Activated naive CD4-positive, alpha-beta T cell treated with anti-CD3 and anti-CD28 coated beads for 36 hours (primary cell): ENCODE data around the gene GPT2. TPM values are rescaled to one million over a fixed set of nuclear protein-coding genes. Genes with fewer than 3 reads are reported as not detected.
"Not testable (repeated sequence)": the region's sequence is repeated elsewhere in the genome, so short reads cannot be mapped to it uniquely, and the experiment has no call there.

Experiments used
- CTCF ChIA-PET: fragments of 350-600 bp; sonication (Branson Sonifier 250); formaldehyde crosslinking; loops from one replicate; lab custom pipeline; 2021; ENCODE audit warnings: antibody characterized with exemption; lab: Charles Lee
- DNase-seq: peaks from one replicate; pipeline ENCODE4 v3.0.0-alpha.2; 2020
- H3K27ac Mint-ChIP-seq: one replicate; pipeline ENCODE4 v1.8.0; 2021; ENCODE audit warnings: mild to moderate bottlenecking, mixed read lengths
- H3K27me3 Mint-ChIP-seq: one replicate; pipeline ENCODE4 v1.8.0; 2021; ENCODE audit warnings: low read depth, mixed read lengths
- H3K36me3 Mint-ChIP-seq: one replicate; pipeline ENCODE4 v1.8.0; 2021; ENCODE audit warnings: low read depth, mixed read lengths
- H3K4me1 Mint-ChIP-seq: one replicate; pipeline ENCODE4 v1.8.0; 2021; ENCODE audit warnings: low read depth, mixed read lengths
- H3K4me3 Mint-ChIP-seq: one replicate; pipeline ENCODE4 v1.8.0; 2021; ENCODE audit warnings: mild to moderate bottlenecking, moderate library complexity, mixed read lengths
- H3K9me3 Mint-ChIP-seq: one replicate; pipeline ENCODE4 v1.8.0; 2021; ENCODE audit warnings: mixed read lengths
- intact Hi-C: fragments of 100-400 bp; cut with micrococcal nuclease; formaldehyde crosslinking; loops from one replicate; pipeline ENCODE4 v1.15.1; 2023
- total RNA-seq, 2 experiments: library from RNA; stranded (reverse); gene quantifications; one replicate each; pipeline ENCODE4 v1.2.3, GENCODE V29; 2021

The GPT2 gene
- total RNA-seq, 2 experiments from 2014 or later, result 15.5 to 18.6 TPM

GRCh38 chr16:46852130-46852529, 32.0 kb upstream of the GPT2 start:
- DNase-seq, result no peak
- H3K27ac Mint-ChIP-seq, result no peak overlapping the region
- H3K9me3 Mint-ChIP-seq, result no peaks in the 10 kb centered on the region
- no peaks in the 10 kb centered on the region for H3K27me3 Mint-ChIP-seq
- H3K36me3 Mint-ChIP-seq, result no peaks in the 10 kb centered on the region
- CTCF ChIA-PET, result interaction anchor here (0.9 to 3.7 kb wide), 6 partner anchors 13 to 179 kb away, joined by 4 to 58 read pairs (median 8); no protein-coding TSS in a partner anchor
- intact Hi-C loops, result no loop called here
- no peak overlapping the region for H3K4me3 Mint-ChIP-seq
- H3K4me1 Mint-ChIP-seq, result no peaks in the 10 kb centered on the region

- CTCF ChIA-PET, result interaction anchor here (0.6 to 3.7 kb wide), 26 partner anchors 9 to 260 kb away, joined by 3 to 58 read pairs (median 5); no protein-coding TSS in a partner anchor
- no peaks in the 10 kb centered on the region for H3K4me1 Mint-ChIP-seq
- intact Hi-C loops, result loop anchor here (1.0 kb wide), 2 partner anchors 55 to 75 kb away; no protein-coding TSS in a partner anchor
- H3K9me3 Mint-ChIP-seq, result no peaks in the 10 kb centered on the region
- H3K4me3 Mint-ChIP-seq, result no peak overlapping the region
- H3K36me3 Mint-ChIP-seq, result no peaks in the 10 kb centered on the region
- H3K27ac Mint-ChIP-seq, result no peak overlapping the region
- DNase-seq, result peak; percentile 81
- no peaks in the 10 kb centered on the region for H3K27me3 Mint-ChIP-seq
Measured at GRCh38 chr16:46853713-46854443, 30.3 kb upstream of the GPT2 start.

- no peak for DNase-seq
- Mint-ChIP-seq H3K4me3 (no peak overlapping the region), H3K27me3 (no peaks in the 10 kb centered on the region), H3K36me3 (no peaks in the 10 kb centered on the region), H3K4me1 (peaks cover 2% of the 10 kb centered on the region), H3K9me3 (no peaks in the 10 kb centered on the region), H3K27ac (no peak overlapping the region)
- CTCF ChIA-PET, result interaction anchor here (1.0 to 3.7 kb wide), 18 partner anchors 10 to 287 kb away, joined by 3 to 58 read pairs (median 6); no protein-coding TSS in a partner anchor
- intact Hi-C loops, result loop anchor here (1.0 kb wide), 2 partner anchors 54 to 74 kb away; no protein-coding TSS in a partner anchor
Measured at GRCh38 chr16:46854846-46855245, 29.3 kb upstream of the GPT2 start.

GRCh38 chr16:46855389-46855788, 28.8 kb upstream of the GPT2 start:
- intact Hi-C loops, result no loop called here
- no peak overlapping the region for H3K4me3 Mint-ChIP-seq
- no peaks in the 10 kb centered on the region for H3K9me3 Mint-ChIP-seq
- no peak for DNase-seq
- no peaks in the 10 kb centered on the region for H3K27me3 Mint-ChIP-seq
- H3K36me3 Mint-ChIP-seq, result no peaks in the 10 kb centered on the region
- H3K4me1 Mint-ChIP-seq, result peaks cover 5% of the 10 kb centered on the region
- no peak overlapping the region for H3K27ac Mint-ChIP-seq
- CTCF ChIA-PET, result interaction anchor here (1.0 to 3.7 kb wide), 6 partner anchors 10 to 286 kb away, joined by 3 to 58 read pairs (median 12); no protein-coding TSS in a partner anchor

- DNase-seq, result no peak
- H3K27me3 Mint-ChIP-seq, result no peaks in the 10 kb centered on the region
- no peaks in the 10 kb centered on the region for H3K9me3 Mint-ChIP-seq
- H3K4me3 Mint-ChIP-seq, result no peak overlapping the region
- intact Hi-C loops, result no loop called here
- no peak overlapping the region for H3K27ac Mint-ChIP-seq
- CTCF ChIA-PET, result interaction anchor here (1.3 kb wide), 1 partner anchor 52 kb away, joined by 8 read pairs; no protein-coding TSS in a partner anchor
- H3K36me3 Mint-ChIP-seq, result no peaks in the 10 kb centered on the region
- H3K4me1 Mint-ChIP-seq, result peaks cover 5% of the 10 kb centered on the region
Measured at GRCh38 chr16:46857368-46857945, 26.7 kb upstream of the GPT2 start.

- Mint-ChIP-seq H3K9me3 (peaks cover 1% of the 10 kb centered on the region), H3K4me3 (no peak overlapping the region), H3K36me3 (no peaks in the 10 kb centered on the region), H3K27ac (no peak overlapping the region), H3K4me1 (peaks cover 5% of the 10 kb centered on the region), H3K27me3 (no peaks in the 10 kb centered on the region)
- DNase-seq, result no peak
- intact Hi-C loops, result no loop called here
- CTCF ChIA-PET, result interaction anchor here (0.8 kb wide), 1 partner anchor 50 kb away, joined by 3 read pairs; no protein-coding TSS in a partner anchor
Measured at GRCh38 chr16:46858151-46858550, 26.0 kb upstream of the GPT2 start.

- H3K27ac Mint-ChIP-seq, result no peak overlapping the region
- CTCF ChIA-PET, result interaction anchor here (0.6 kb wide), 1 partner anchor 78 kb away, joined by 3 read pairs; no protein-coding TSS in a partner anchor
- intact Hi-C loops, result no loop called here
- DNase-seq, result peak; percentile 38
- no peaks in the 10 kb centered on the region for H3K36me3 Mint-ChIP-seq
- H3K27me3 Mint-ChIP-seq, result no peaks in the 10 kb centered on the region
- peaks cover 13% of the 10 kb centered on the region for H3K4me1 Mint-ChIP-seq
- H3K9me3 Mint-ChIP-seq, result peaks cover 1% of the 10 kb centered on the region
- H3K4me3 Mint-ChIP-seq, result no peak overlapping the region
Measured at GRCh38 chr16:46859719-46860152, 24.4 kb upstream of the GPT2 start.

- Mint-ChIP-seq H3K27ac (no peak overlapping the region), H3K4me3 (no peak overlapping the region), H3K27me3 (no peaks in the 10 kb centered on the region), H3K36me3 (no peaks in the 10 kb centered on the region), H3K9me3 (peaks cover 1% of the 10 kb centered on the region), H3K4me1 (peaks cover 13% of the 10 kb centered on the region)
- no peak for DNase-seq
- intact Hi-C loops, result no loop called here
- CTCF ChIA-PET, result interaction anchor here (0.6 to 4.9 kb wide), 8 partner anchors 9 to 663 kb away, joined by 3 to 27 read pairs (median 4); no protein-coding TSS in a partner anchor
Measured at GRCh38 chr16:46862555-46863447, 21.4 kb upstream of the GPT2 start.

GRCh38 chr16:46866286-46866685, 17.9 kb upstream of the GPT2 start:
- H3K9me3 Mint-ChIP-seq, result peaks cover 1% of the 10 kb centered on the region
- H3K27me3 Mint-ChIP-seq, result no peaks in the 10 kb centered on the region
- no peak for DNase-seq
- intact Hi-C loops, result no loop called here
- H3K27ac Mint-ChIP-seq, result no peak overlapping the region
- CTCF ChIA-PET, result interaction anchor here (1.2 to 4.9 kb wide), 2 partner anchors 13 to 42 kb away, joined by 5 to 27 read pairs; no protein-coding TSS in a partner anchor
- no peak overlapping the region for H3K4me3 Mint-ChIP-seq
- H3K4me1 Mint-ChIP-seq, result peaks cover 7% of the 10 kb centered on the region
- no peaks in the 10 kb centered on the region for H3K36me3 Mint-ChIP-seq

- H3K4me1 Mint-ChIP-seq, H3K36me3 Mint-ChIP-seq, H3K4me3 Mint-ChIP-seq, DNase-seq, H3K27me3 Mint-ChIP-seq, H3K9me3 Mint-ChIP-seq, intact Hi-C loops, H3K27ac Mint-ChIP-seq: not testable (repeated sequence)
- CTCF ChIA-PET, result interaction anchor here (4.9 kb wide), 1 partner anchor 14 kb away, joined by 27 read pairs; no protein-coding TSS in a partner anchor
Measured at GRCh38 chr16:46867486-46867885, 16.7 kb upstream of the GPT2 start.

- DNase-seq, H3K4me1 Mint-ChIP-seq, H3K27ac Mint-ChIP-seq, intact Hi-C loops, H3K27me3 Mint-ChIP-seq, CTCF ChIA-PET, H3K4me3 Mint-ChIP-seq, H3K36me3 Mint-ChIP-seq, H3K9me3 Mint-ChIP-seq: not testable (repeated sequence)
Measured at GRCh38 chr16:46868891-46869290, 15.3 kb upstream of the GPT2 start.
